K562 (cell line): Measurements from ENCODE around the gene UBE2L5. TPM values are rescaled to one million over a fixed set of nuclear protein-coding genes. Genes with fewer than 3 reads are reported as not detected.

Experiments
- CBFB ChIP-seq: sonication (generic); formaldehyde crosslinking; IDR thresholded peaks from 2 replicates; pipeline ENCODE4 v1.4.0; 2020; ENCODE audit warnings: mild to moderate bottlenecking, missing genetic modification reagents
- PHF20 ChIP-seq: fragments of 450-650 bp; IDR thresholded peaks from 2 replicates; pipeline ENCODE4 v1.6.1; 2018; ENCODE audit not compliant: partially characterized antibody
- PRPF4 ChIP-seq: fragments of 200-400 bp; formaldehyde crosslinking; IDR thresholded peaks from one replicate; pipeline ENCODE4 v1.6.1; 2017; ENCODE audit warnings: low read length, low read depth, mild to moderate bottlenecking; ENCODE audit not compliant: insufficient read depth, poor library complexity, severe bottlenecking
- RNF2 ChIP-seq: sonication (generic); IDR thresholded peaks from 2 replicates; pipeline ENCODE4 v1.6.1; 2016
- SREBF2 ChIP-seq: sonication (generic); formaldehyde crosslinking; IDR thresholded peaks from 2 replicates; pipeline ENCODE4 v1.4.0; 2020; ENCODE audit warnings: mild to moderate bottlenecking, missing genetic modification reagents
- TAL1 ChIP-seq: fragments of 450-650 bp; IDR thresholded peaks from 2 replicates; pipeline ENCODE4 v1.6.1; 2016; ENCODE audit warnings: mild to moderate bottlenecking
- ZBTB1 ChIP-seq: sonication (generic); formaldehyde crosslinking; IDR thresholded peaks from 2 replicates; pipeline ENCODE4 v1.8.1; 2023; ENCODE audit warnings: missing genetic modification reagents, low read depth, mild to moderate bottlenecking, borderline replicate concordance
- ZBTB33 ChIP-seq: sonication (generic); formaldehyde crosslinking; IDR thresholded peaks from 2 replicates; pipeline ENCODE4 v1.8.1; 2023; ENCODE audit warnings: mild to moderate bottlenecking, missing genetic modification reagents
- ZNF140 ChIP-seq: fragments of 250-450 bp; sonication (Bioruptor Pico); IDR thresholded peaks from 2 replicates; pipeline ENCODE4 v1.8.0; 2021; ENCODE audit warnings: moderate library complexity, mild to moderate bottlenecking, inconsistent platforms
- ZNF143 ChIP-seq: sonication (generic); formaldehyde crosslinking; IDR thresholded peaks from 2 replicates; pipeline ENCODE4 v1.9.0; 2022; ENCODE audit warnings: mild to moderate bottlenecking, missing genetic modification reagents
- ZNF212 ChIP-seq: fragments of 450-650 bp; formaldehyde crosslinking; IDR thresholded peaks from 2 replicates; pipeline ENCODE4 v1.4.0; 2020; ENCODE audit warnings: mild to moderate bottlenecking
- ZNF224 ChIP-seq: sonication (generic); formaldehyde crosslinking; IDR thresholded peaks from 2 replicates; pipeline ENCODE4 v1.8.0; 2022; ENCODE audit warnings: mild to moderate bottlenecking, missing genetic modification reagents
- ZNF561 ChIP-seq: fragments of 450-650 bp; formaldehyde crosslinking; conservative IDR thresholded peaks from 2 replicates; pipeline ENCODE4 v1.4.0; 2020; ENCODE audit warnings: mild to moderate bottlenecking, moderate library complexity
- polyA plus RNA-seq, 8 experiments: library from polyadenylated mRNA; depleted of rRNA in 4 of 8; stranded (reverse) in 5 of 8; unstranded in 3 of 8; fragments of >200 nt; fragmentation: Nextera tagmentation in 2 of 8; fragmentation: Illumina TruSeq in 1 of 8; extraction: Ambion mirVana in 2 of 8; extraction: Trizol in 1 of 8; gene quantifications; 2 replicates each; pipeline versions ENCODE4 v1.2.1 to v1.2.3, GENCODE V29; 2011 to 2014; ENCODE audit warnings: inconsistent platforms in 1 of 8, missing spikeins in 1 of 8
- total RNA-seq, 7 experiments: library from RNA; depleted of rRNA in 6 of 7; stranded (reverse); fragments of >200 nt in 6 of 7; fragmentation: Illumina TruSeq in 2 of 7; extraction: Trizol in 2 of 7; gene quantifications; 2 replicates each; pipeline versions ENCODE4 v1.2.1 to v1.2.3, GENCODE V29; 2011 to 2021; ENCODE audit warnings: low replicate concordance in 1 of 7
- TF ChIP-seq, protein P1 (sequence below): sonication (generic); formaldehyde crosslinking; IDR thresholded peaks from 2 replicates; pipeline ENCODE4 v1.8.0; 2022; ENCODE audit warnings: mild to moderate bottlenecking, missing genetic modification reagents, borderline replicate concordance

The UBE2L5 gene
- total and polyA plus RNA-seq, 9 of the 15 experiments (the other 6 are each of a cell fraction or from before 2014, with no cell fraction given) = 0.22 to 1.5 (median 0.86) TPM; not detected in 6

DNA sequence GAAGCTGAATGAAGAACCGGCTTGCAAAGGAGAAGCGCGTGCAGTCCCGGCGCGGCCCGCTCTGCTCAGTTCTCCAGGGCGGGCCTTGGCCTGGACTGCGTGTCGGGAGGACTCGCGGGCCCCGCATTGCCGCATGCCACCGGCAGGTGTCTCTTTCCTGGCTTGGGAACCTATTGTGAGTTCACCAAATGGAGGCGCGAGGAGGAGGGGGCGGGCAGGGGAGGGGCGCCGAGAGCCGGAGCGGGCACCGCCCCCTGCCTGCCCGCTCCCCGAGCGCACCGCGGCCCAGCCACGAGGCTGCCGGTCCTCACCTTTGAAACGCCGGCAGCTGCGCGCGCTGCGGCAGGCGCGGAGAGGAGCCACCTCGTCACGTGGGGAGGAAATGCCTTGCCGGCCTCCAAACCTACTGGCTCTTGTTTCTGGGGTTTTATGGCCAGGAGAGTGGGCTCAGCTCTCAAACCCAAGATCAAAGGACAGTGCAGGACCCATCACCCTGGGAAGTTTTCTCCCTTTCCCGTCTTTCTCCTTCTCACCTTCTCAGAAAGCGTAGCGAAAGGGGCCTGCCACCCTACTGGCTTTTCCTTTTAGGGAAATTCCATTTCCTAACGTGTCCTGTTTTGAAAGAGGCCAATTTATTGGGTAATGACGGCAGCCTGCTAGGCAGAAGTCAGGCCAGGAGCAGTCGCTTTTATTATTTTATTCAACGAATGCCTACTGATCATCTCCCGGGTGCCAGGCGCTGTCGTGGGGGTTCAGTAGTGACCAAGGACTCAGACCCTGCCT is 13.8 kb upstream of the UBE2L5 start (continued):
- TF ChIP-seq, protein P1, sequence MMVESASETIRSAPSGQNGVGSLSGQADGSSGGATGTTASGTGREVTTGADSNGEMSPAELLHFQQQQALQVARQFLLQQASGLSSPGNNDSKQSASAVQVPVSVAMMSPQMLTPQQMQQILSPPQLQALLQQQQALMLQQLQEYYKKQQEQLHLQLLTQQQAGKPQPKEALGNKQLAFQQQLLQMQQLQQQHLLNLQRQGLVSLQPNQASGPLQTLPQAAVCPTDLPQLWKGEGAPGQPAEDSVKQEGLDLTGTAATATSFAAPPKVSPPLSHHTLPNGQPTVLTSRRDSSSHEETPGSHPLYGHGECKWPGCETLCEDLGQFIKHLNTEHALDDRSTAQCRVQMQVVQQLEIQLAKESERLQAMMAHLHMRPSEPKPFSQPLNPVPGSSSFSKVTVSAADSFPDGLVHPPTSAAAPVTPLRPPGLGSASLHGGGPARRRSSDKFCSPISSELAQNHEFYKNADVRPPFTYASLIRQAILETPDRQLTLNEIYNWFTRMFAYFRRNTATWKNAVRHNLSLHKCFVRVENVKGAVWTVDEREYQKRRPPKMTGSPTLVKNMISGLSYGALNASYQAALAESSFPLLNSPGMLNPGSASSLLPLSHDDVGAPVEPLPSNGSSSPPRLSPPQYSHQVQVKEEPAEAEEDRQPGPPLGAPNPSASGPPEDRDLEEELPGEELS (CRISPR knock-in tag) = peak; percentile 97; the same call in 1 of the 2 replicates
- TF ChIP-seq PHF20 = no peak
- TF ChIP-seq ZNF224 (CRISPR knock-in tag) = 0 out of 2 replicates have a peak, but pooled peaks have one; percentile 60
- peak; percentile 86 for TF ChIP-seq ZBTB33 (CRISPR knock-in tag)
- TF ChIP-seq CBFB (CRISPR knock-in tag) = no peak
- no peak for TF ChIP-seq PRPF4
- TF ChIP-seq ZNF212 (CRISPR knock-in tag) = no peak
- TF ChIP-seq ZNF561 (CRISPR knock-in tag) = no peak
- no peak for TF ChIP-seq TAL1
- peak; percentile 43; the same call in 1 of the 2 replicates for TF ChIP-seq RNF2
- TF ChIP-seq ZBTB1 (CRISPR knock-in tag) = peak; percentile 39; the same call in 1 of the 2 replicates
- TF ChIP-seq SREBF2 (CRISPR knock-in tag) = no peak
- TF ChIP-seq ZNF140 (CRISPR knock-in tag) = no peak
- TF ChIP-seq ZNF143 (CRISPR knock-in tag) = no peak
